PC-9 (cell line): ENCODE measurements around the gene TOR1A. TPM values are rescaled to one million over a fixed set of nuclear protein-coding genes. Genes with fewer than 3 reads are reported as not detected.

Experiments
- BruUV-seq: library from RNA; stranded (reverse); fragments of 400-500 nt; replicated peaks from 2 replicates; lab custom pipeline; 2021; lab: Mats Ljungman, UMichigan
- CTCF ChIA-PET: fragments of 300-600 bp; sonication (Branson Sonifier 250); formaldehyde crosslinking; loops from one replicate; lab custom pipeline; 2022; ENCODE audit warnings: antibody characterized with exemption; lab: Charles Lee
- POLR2A ChIA-PET: fragments of 300-600 bp; sonication (Branson Sonifier 250); formaldehyde crosslinking; loops from one replicate; lab custom pipeline; 2022; ENCODE audit warnings: antibody characterized with exemption; ENCODE audit not compliant: unreplicated experiment; lab: Charles Lee
- DNase-seq, 2 experiments: peaks; one replicate each; pipeline versions ENCODE4 v3.0.0 to v3.0.0-alpha.2; 2015 to 2022; ENCODE audit warnings: mixed read lengths in 1 of 2
- H2AFZ ChIP-seq: fragments of 200-600 bp; sonication (generic); 2 replicates; pipeline ENCODE4 v1.8.1; 2017; ENCODE audit warnings: antibody characterized with exemption
- H3F3A ChIP-seq: fragments of 200-600 bp; sonication (generic); 2 replicates; pipeline ENCODE4 v1.8.1; 2017; ENCODE audit warnings: antibody characterized with exemption, mild to moderate bottlenecking, low read depth; ENCODE audit not compliant: insufficient read depth
- H3K27ac ChIP-seq: fragments of 200-600 bp; sonication (generic); 2 replicates; pipeline ENCODE4 v1.6.1; 2016; ENCODE audit warnings: mixed run types
- H3K27me3 ChIP-seq: fragments of 200-600 bp; sonication (generic); 2 replicates; pipeline ENCODE4 v1.6.1; 2016; ENCODE audit warnings: low read depth, mixed run types; ENCODE audit not compliant: insufficient read depth
- H3K36me3 ChIP-seq: fragments of 200-600 bp; sonication (generic); 2 replicates; pipeline ENCODE4 v1.6.1; 2016; ENCODE audit warnings: low read depth, mixed run types
- H3K4me1 ChIP-seq: fragments of 200-600 bp; sonication (generic); replicated peaks from 2 replicates; pipeline ENCODE4 v1.6.1; 2016; ENCODE audit warnings: mixed run types; ENCODE audit not compliant: insufficient read depth
- H3K4me2 ChIP-seq: fragments of 200-600 bp; sonication (generic); 2 replicates; pipeline ENCODE4 v1.6.1; 2017; ENCODE audit warnings: mixed run types
- H3K4me3 ChIP-seq: fragments of 200-600 bp; sonication (generic); 2 replicates; pipeline ENCODE4 v1.6.1; 2016; ENCODE audit warnings: mixed run types
- H3K79me2 ChIP-seq: fragments of 200-600 bp; sonication (generic); 2 replicates; pipeline ENCODE4 v1.6.1; 2017; ENCODE audit warnings: low read depth, mixed run types
- H3K9me2 ChIP-seq: fragments of 200-600 bp; sonication (generic); 2 replicates; pipeline ENCODE4 v1.8.1; 2017; ENCODE audit warnings: mild to moderate bottlenecking; ENCODE audit not compliant: insufficient read depth
- H3K9me3 ChIP-seq: fragments of 200-600 bp; sonication (generic); 2 replicates; pipeline ENCODE4 v1.8.1; 2016; ENCODE audit warnings: low read depth; ENCODE audit not compliant: insufficient read depth
- H4K20me1 ChIP-seq: fragments of 200-600 bp; sonication (generic); 2 replicates; pipeline ENCODE4 v1.8.1; 2017; ENCODE audit not compliant: insufficient read depth
- CTCF ChIP-seq: fragments of 200-600 bp; sonication (generic); conservative IDR thresholded peaks from 2 replicates; pipeline ENCODE4 v1.6.1; 2017; ENCODE audit warnings: mixed run types, antibody characterized with exemption, mild to moderate bottlenecking, moderate library complexity
- EZH2 ChIP-seq: fragments of 200-600 bp; sonication (generic); IDR thresholded peaks from 2 replicates; pipeline ENCODE4 v1.8.0; 2017; ENCODE audit warnings: antibody characterized with exemption, low read depth
- intact Hi-C: fragments of 100-400 bp; cut with micrococcal nuclease; formaldehyde crosslinking; loops from one replicate; pipeline ENCODE4 v1.10.0; 2022; ENCODE audit not compliant: unreplicated experiment
- total RNA-seq: library from RNA; stranded (reverse); gene quantifications from 2 replicates; pipeline ENCODE4 v1.2.3, GENCODE V29; 2021

Gene TOR1A
- total RNA-seq, 1 experiment from 2014 or later, result 43.5 TPM

- no peaks in the 10 kb centered on the region for H3K79me2 ChIP-seq
- POLR2A ChIA-PET, result no interaction called here
- H3K4me3 ChIP-seq, result no peak overlapping the region
- H3K36me3 ChIP-seq, result no peaks in the 10 kb centered on the region
- H3K9me2 ChIP-seq, result no peaks in the 10 kb centered on the region
- no peak overlapping the region for H2AFZ ChIP-seq
- H3K4me2 ChIP-seq, result no peak overlapping the region
- H3F3A ChIP-seq, result peaks cover 26% of the 10 kb centered on the region
- no peak for DNase-seq
- peaks cover 38% of the 10 kb centered on the region for H3K4me1 ChIP-seq
- H4K20me1 ChIP-seq, result no peaks in the 10 kb centered on the region
- TF ChIP-seq CTCF (no peak), EZH2 (no peak)
- CTCF ChIA-PET, result no interaction called here
- no TSS peak for BruUV-seq
- intact Hi-C loops, result no loop called here
- H3K9me3 ChIP-seq, result no peaks in the 10 kb centered on the region
- no peaks in the 10 kb centered on the region for H3K27me3 ChIP-seq
- no peak overlapping the region for H3K27ac ChIP-seq
Observed at GRCh38 chr9:129770741-129771140, 53.2 kb downstream of the TOR1A start.

GRCh38 chr9:129769669-129770068 is 54.3 kb downstream of the TOR1A start:
- DNase-seq, result no peak
- Histone ChIP-seq H3K4me3 (no peak overlapping the region), H3K27ac (no peak overlapping the region), H3K36me3 (no peaks in the 10 kb centered on the region), H4K20me1 (no peaks in the 10 kb centered on the region), H3F3A (peaks cover 32% of the 10 kb centered on the region), H3K9me3 (no peaks in the 10 kb centered on the region), H3K9me2 (no peaks in the 10 kb centered on the region), H3K27me3 (no peaks in the 10 kb centered on the region), H3K4me2 (no peak overlapping the region), H2AFZ (no peak overlapping the region), H3K79me2 (no peaks in the 10 kb centered on the region), H3K4me1 (peaks cover 28% of the 10 kb centered on the region)
- ChIA-PET CTCF (no interaction called here), POLR2A (no interaction called here)
- BruUV-seq, result no TSS peak
- TF ChIP-seq CTCF (no peak), EZH2 (no peak)
- intact Hi-C loops, result no loop called here

GRCh38 chr9:129768486-129768885 is 55.5 kb downstream of the TOR1A start:
- Histone ChIP-seq H3K27ac (no peak overlapping the region), H3K9me2 (no peaks in the 10 kb centered on the region), H3K27me3 (no peaks in the 10 kb centered on the region), H3K9me3 (no peaks in the 10 kb centered on the region), H2AFZ (no peak overlapping the region), H3K4me2 (no peak overlapping the region), H3K4me3 (no peak overlapping the region), H3K79me2 (no peaks in the 10 kb centered on the region), H4K20me1 (no peaks in the 10 kb centered on the region), H3F3A (peaks cover 30% of the 10 kb centered on the region), H3K4me1 (peaks cover 21% of the 10 kb centered on the region), H3K36me3 (no peaks in the 10 kb centered on the region)
- ChIA-PET CTCF (no interaction called here), POLR2A (interaction anchor here (0.5 kb wide), 1 partner anchor 112 kb away, joined by 8 read pairs; no protein-coding TSS in a partner anchor)
- DNase-seq, result no peak
- no TSS peak for BruUV-seq
- intact Hi-C loops, result no loop called here
- TF ChIP-seq EZH2 (no peak), CTCF (no peak)
